IPS-NIHi7 (cell line): Measurements from ENCODE around the gene ATP8B3.
"Not testable (repeated sequence)": the region's sequence is repeated elsewhere in the genome, so short reads cannot be mapped to it uniquely, and the experiment has no call there.

Experiments used
- DNase-seq: peaks from one replicate; pipeline ENCODE4 v3.0.0; 2012; ENCODE audit warnings: mixed read lengths; ENCODE audit errors: extremely low spot score

ATP8B3 gene

GRCh38 chr19:1815605-1816529, 3.8 kb upstream of the ATP8B3 start:
- no peak for DNase-seq

- no peak for DNase-seq
These were observed 2.9 kb upstream of the ATP8B3 start for GRCh38 chr19:1814833-1815604.

- DNase-seq, result no peak
These were observed 2.3 kb upstream of the ATP8B3 start for GRCh38 chr19:1814391-1814790.

GRCh38 chr19:1813192-1814182, 1.4 kb upstream of the ATP8B3 start:
- DNase-seq, result no peak

GRCh38 chr19:1812426-1813191, 533 bp upstream of the ATP8B3 start:
- DNase-seq, result peak; percentile 95

GRCh38 chr19:1811472-1811894, 593 bp downstream of the ATP8B3 start:
- DNase-seq, result no peak

- no peak for DNase-seq
These were observed 1.5 kb downstream of the ATP8B3 start for GRCh38 chr19:1810439-1811160.

GRCh38 chr19:1809678-1810077, 2.4 kb downstream of the ATP8B3 start:
- no peak for DNase-seq

- no peak for DNase-seq
These were observed 3.7 kb downstream of the ATP8B3 start for GRCh38 chr19:1808395-1808731.

- no peak for DNase-seq
These were observed 4.2 kb downstream of the ATP8B3 start for GRCh38 chr19:1807695-1808394.

- no peak for DNase-seq
These were observed 4.9 kb downstream of the ATP8B3 start for GRCh38 chr19:1807030-1807694.

GRCh38 chr19:1806184-1807029, 5.7 kb downstream of the ATP8B3 start:
- no peak for DNase-seq

GRCh38 chr19:1805401-1806183, 6.5 kb downstream of the ATP8B3 start:
- no peak for DNase-seq

- no peak for DNase-seq
These were observed 7.2 kb downstream of the ATP8B3 start for GRCh38 chr19:1804858-1805257.

- DNase-seq, result no peak
These were observed 12.3 kb downstream of the ATP8B3 start for GRCh38 chr19:1799695-1800342.

GRCh38 chr19:1797313-1797712, 14.8 kb downstream of the ATP8B3 start:
- not testable (repeated sequence) for DNase-seq
